ENCODE measurements around the gene TIMP4.

GRCh38 chr3:12191559-12191958 lies 32.8 kb upstream of the TIMP4 start:
- TF ChIP-seq CTCF (IDR thresholded peaks at IDR 0.05) (no peak), POLR2AphosphoS5 (IDR thresholded peaks at IDR 0.05) (no peak)

All from suprapubic skin (tissue), 3 donors.